ENCODE measurements around the gene ESD.

DNA sequence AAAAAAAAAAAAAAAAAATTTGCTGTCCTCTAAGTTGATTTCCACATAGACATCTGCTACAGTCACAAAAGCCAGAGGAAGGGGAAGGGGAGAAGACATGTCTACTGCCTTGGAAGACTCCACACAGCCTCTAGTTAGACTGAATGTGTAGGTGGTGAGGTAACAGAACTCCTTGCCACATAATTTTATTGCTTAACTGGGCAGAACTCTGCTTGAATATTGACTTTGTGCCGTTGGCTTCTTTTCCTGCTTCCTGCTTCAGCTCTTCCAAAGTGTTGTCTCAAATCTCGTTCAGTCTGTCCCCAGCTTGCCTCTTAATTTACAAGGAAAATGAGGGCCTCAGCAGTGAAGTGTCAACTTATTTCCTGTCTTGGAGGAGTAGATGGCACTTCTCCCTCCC lies 37.1 kb downstream of the ESD start:
- TF ChIP-seq, protein P1, sequence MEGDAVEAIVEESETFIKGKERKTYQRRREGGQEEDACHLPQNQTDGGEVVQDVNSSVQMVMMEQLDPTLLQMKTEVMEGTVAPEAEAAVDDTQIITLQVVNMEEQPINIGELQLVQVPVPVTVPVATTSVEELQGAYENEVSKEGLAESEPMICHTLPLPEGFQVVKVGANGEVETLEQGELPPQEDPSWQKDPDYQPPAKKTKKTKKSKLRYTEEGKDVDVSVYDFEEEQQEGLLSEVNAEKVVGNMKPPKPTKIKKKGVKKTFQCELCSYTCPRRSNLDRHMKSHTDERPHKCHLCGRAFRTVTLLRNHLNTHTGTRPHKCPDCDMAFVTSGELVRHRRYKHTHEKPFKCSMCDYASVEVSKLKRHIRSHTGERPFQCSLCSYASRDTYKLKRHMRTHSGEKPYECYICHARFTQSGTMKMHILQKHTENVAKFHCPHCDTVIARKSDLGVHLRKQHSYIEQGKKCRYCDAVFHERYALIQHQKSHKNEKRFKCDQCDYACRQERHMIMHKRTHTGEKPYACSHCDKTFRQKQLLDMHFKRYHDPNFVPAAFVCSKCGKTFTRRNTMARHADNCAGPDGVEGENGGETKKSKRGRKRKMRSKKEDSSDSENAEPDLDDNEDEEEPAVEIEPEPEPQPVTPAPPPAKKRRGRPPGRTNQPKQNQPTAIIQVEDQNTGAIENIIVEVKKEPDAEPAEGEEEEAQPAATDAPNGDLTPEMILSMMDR (IDR thresholded peaks at IDR 0.05) = no peak
- TF ChIP-seq POLR2A (IDR thresholded peaks at IDR 0.05) = no peak
